HFF-Myc (cell line): ENCODE data around the gene ITIH2.
"Not testable (repeated sequence)": the region's sequence is repeated elsewhere in the genome, so short reads cannot be mapped to it uniquely, and the experiment has no call there.

ENCODE experiments used
- DNase-seq: peaks from one replicate; pipeline ENCODE4 v3.0.0-alpha.2; 2011; ENCODE audit warnings: low read depth; ENCODE audit errors: extremely low read depth
- H3K4me3 ChIP-seq: replicated peaks from 2 replicates; pipeline ENCODE4 v1.5.1; 2011; ENCODE audit warnings: low read depth, mild to moderate bottlenecking, control low read depth, low read length
- TF ChIP-seq, protein P1 (sequence below): IDR thresholded peaks from 2 replicates; pipeline ENCODE4 v1.5.1; 2012; ENCODE audit warnings: mild to moderate bottlenecking, low read depth, low read length, control low read depth; ENCODE audit errors: missing control alignments

ITIH2 gene

GRCh38 chr10:7666253-7667023 is 36.7 kb upstream of the ITIH2 start, which contains the start of gene ITIH5:
Gene ITIH5 (minus strand): TSS chr10:7666966. CDS start chr10:7666892, 74 bp downstream.
- no peak within 1 kb of the TSS for H3K4me3 ChIP-seq

GRCh38 chr10:7667262-7668141 is 35.6 kb upstream of the ITIH2 start:
- TF ChIP-seq, protein P1, sequence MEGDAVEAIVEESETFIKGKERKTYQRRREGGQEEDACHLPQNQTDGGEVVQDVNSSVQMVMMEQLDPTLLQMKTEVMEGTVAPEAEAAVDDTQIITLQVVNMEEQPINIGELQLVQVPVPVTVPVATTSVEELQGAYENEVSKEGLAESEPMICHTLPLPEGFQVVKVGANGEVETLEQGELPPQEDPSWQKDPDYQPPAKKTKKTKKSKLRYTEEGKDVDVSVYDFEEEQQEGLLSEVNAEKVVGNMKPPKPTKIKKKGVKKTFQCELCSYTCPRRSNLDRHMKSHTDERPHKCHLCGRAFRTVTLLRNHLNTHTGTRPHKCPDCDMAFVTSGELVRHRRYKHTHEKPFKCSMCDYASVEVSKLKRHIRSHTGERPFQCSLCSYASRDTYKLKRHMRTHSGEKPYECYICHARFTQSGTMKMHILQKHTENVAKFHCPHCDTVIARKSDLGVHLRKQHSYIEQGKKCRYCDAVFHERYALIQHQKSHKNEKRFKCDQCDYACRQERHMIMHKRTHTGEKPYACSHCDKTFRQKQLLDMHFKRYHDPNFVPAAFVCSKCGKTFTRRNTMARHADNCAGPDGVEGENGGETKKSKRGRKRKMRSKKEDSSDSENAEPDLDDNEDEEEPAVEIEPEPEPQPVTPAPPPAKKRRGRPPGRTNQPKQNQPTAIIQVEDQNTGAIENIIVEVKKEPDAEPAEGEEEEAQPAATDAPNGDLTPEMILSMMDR: no peak
- no peak overlapping the region for H3K4me3 ChIP-seq

More at GRCh38 chr10:7666253-7667023, 36.7 kb upstream of the ITIH2 start, which contains the start of gene ITIH5:
- TF ChIP-seq, protein P1: no peak
- no peak for DNase-seq

DNA sequence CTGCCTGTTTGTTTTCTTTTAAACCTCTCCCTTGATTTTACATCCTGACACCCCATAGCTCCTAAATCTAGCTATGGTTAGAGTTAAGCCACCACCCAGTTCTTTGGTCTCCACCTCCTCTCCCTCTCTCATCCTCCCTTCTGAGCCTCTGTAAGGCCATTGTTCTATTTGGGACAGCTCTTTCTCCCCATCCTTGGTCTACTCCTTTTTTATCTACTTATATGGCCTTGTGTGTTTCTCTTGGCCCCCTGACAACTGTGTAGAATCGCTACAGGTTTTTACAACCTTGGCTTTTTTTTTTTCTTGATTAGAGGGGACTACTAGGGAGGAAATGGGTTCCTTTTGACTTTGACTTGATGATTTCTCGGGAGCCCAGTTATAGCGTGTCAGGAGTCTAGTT is 33.0 kb upstream of the ITIH2 start:
- TF ChIP-seq, protein P1: no peak
- DNase-seq: no peak
- H3K4me3 ChIP-seq: no peak overlapping the region

More at GRCh38 chr10:7667262-7668141, 35.6 kb upstream of the ITIH2 start:
- no peak for DNase-seq

- no peak for DNase-seq
- TF ChIP-seq, protein P1: no peak
- H3K4me3 ChIP-seq: no peak overlapping the region
Measured at GRCh38 chr10:7672341-7673134, 30.6 kb upstream of the ITIH2 start.

DNA sequence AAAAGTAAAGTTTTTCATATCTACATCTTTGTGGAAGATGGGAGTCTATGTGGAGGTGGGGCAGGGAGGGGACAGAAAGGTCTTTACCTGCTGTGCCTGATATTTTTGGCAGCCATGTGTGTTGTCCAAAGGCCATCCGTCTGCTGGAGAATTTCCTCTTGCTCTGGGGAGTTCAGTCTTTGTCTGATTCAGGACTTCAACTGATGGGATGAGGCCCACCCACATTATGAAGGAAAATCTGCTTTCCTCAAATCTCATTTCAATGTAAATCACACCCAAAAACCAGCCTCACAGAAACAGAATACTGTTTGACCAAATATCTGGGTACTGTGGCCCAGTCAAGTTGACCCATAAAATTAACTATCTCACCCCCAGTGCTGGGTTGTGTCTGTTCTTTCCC is 23.9 kb upstream of the ITIH2 start:
- H3K4me3 ChIP-seq: no peak overlapping the region
- no peak for DNase-seq
- TF ChIP-seq, protein P1: no peak

GRCh38 chr10:7680078-7680477 is 23.0 kb upstream of the ITIH2 start:
- not testable (repeated sequence) for DNase-seq, H3K4me3 ChIP-seq
